ENCODE measurements around the gene RANGAP1.

RANGAP1 gene

DNA sequence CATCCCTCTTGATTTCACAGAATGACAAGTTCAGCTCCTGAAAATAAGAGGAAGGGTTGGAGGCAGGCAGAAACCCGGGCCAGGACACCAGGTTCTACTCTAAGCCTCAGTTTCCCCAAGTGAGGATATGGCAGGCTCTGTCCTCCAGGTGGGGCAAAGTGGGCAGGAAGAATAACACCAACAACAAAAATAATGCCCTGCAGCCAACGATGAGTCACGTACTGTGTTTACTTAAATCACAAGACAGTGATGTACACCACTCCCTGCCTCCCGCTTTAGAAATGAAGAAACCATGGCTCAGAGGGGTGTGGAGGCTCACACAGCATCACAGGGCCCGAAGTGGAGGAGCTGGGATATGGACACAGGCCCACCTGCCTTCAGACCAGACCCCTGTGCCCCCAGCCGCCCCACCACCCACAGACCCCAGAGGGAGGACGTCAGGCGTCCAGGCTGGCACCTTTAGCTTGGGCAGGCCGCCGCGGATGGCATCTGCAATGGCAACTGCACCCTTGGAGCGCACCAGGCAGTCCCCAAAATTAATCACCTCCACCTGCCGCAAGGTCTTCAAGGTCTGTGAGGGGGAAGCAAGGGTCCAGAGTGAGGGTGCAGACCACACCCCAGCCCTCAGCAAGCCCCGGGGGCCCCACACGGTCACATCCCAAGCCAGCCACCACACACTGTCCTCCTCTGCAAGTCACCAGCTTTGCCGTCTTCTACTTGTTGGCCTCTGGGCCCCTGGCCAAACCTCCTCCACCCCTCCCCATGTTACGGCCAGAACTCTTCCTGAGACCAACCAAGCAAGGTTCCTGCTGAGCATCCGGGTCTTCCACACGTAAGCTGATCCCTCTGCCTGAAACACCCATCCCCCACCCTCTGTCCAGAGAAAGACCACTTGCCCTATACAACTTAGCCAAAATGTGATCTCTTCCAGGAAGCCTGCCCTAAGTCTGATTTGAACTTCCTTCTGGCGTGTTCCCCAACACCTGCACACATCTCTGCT, 29.4 kb downstream of the RANGAP1 start:
- no peak for DNase-seq

DNA sequence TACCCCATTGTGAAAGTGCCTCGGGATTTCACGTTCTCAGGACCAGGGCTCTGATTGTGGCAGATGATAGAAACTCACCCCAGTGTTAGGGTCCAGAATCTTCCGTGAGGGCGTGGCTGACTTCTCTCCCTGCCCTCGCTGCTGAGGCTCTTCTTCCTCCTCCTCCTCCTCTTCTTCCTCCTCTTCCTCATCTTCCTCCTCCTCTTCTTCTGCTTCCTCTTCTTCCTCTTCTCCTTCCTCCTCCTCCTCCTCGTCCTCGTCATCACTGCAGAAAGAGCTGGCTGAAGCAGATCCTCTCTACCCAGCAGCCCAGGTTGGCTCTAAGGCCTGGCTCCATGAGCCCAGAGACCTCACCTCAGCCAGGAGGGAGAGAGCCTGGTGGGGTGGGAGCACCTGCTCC, 31.8 kb downstream of the RANGAP1 start:
- no peak for DNase-seq

DNA sequence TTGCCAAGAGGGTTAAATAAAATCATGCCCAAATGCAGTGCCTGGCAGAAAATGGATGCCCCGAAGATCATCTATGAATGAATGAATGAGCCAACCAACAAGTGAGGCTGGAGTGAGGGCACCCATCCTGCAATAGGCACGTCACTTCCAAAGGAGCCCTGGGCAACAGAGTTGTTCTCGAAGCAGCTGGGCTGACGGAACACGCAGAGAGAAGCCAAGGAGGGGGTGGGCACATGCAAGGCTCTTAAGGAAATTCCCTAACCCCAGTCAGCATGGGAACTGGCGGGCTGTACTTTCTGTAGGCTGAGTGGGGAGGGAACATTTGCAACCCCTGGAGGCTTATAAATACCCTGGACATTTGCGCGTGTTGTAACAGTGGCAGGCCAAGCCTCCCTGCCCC, 33.6 kb downstream of the RANGAP1 start:
- DNase-seq: no peak

DNA sequence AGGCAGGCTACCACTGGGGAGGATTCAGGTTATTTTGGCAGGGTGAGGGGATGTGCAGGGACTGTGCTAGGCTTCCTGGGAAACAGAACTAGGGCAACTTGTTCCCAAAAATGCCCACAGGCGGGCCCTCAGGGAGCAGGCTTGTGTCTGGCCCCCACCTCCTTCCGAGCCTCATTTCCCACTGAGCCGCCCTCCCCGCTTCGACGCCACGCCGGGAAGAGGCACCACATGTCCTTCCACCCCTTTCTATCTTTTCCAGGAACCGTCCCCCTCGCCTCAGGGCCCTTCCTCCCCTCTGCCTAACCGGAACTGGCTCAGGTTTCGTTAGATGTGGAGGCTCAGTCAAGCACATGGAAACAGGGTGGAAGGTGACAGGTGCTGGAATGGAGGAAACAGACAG, 35.9 kb downstream of the RANGAP1 start:
- no peak for DNase-seq

DNA sequence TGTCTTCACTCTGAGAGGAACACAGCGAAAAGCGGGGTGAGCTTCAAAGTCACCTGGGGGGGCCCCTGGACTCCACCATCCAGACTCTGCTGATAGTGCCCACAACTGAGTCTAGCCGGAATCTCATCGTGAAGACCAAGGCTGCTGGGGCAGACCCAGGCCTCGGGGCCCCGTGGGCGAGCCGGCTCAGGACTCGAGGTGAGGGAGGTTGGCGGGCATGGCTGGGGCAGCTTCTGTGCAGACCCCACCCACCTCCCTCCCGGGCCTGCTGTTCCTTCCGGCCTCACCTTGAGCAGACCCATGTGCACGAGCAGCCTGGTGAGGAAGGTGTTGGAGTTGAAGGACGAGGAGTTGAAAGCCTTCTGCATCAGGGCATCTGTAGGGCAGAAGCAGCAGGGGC, 36.5 kb downstream of the RANGAP1 start:
- no peak for DNase-seq

DNA sequence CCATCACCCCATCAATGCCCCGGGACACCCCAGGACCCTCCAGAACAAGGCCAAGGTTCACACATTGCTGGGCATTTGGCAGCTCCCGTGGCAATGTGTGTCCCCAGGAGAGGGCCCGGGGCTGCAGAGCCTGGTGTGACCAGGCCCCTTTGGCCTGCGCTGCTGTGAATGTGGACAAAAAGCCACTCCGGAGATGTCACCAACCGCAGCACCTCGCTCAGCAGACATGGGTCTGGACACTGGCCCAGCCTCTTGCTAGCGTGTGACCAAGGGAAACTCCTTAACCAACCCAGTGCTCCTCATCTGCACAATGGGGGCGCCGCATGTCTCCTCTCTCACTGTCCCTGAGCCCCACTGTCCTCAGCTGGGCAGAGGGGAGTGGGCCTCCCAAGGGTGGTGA, 37.2 kb downstream of the RANGAP1 start:
- DNase-seq: no peak

DNA sequence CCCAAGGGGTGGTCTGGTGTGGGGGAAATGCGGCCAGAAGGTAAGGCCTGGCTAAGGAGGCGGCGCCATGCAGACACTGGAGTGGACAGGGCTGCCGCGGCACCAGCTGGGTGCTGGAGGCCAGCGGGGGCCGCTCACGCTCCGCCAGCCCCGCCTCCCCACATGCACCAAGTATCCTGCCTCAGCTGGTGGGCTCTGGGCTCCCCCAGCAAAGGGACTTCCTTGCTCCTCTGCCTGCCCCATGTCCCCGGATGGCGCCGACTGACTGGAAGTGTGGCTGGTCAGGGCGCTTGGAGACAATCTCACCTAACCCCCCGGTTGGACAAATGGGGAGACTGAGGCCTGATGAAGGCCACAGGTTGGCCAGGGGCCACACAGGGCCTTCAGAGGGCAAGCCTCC, 37.7 kb downstream of the RANGAP1 start:
- no peak for DNase-seq

DNA sequence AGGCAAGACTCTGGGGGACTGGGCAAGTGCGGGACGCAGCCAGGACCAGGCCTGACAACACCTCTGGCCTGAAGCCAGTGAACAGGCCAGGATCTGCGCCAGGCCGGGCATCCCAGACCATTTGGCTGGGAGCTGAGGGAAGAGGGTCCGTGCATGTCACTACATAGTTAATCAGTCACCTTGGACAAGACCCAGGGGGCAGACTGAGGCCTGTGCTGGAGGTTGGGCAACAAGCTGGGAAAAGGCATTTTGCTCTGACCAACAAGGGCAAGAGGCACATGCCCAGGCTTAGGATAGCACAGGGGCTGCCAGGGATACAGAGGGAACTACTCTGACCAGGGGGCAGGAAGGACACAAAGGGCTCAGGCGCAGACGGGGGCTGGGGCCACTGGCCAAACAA, 38.3 kb downstream of the RANGAP1 start:
- DNase-seq: no peak

DNA sequence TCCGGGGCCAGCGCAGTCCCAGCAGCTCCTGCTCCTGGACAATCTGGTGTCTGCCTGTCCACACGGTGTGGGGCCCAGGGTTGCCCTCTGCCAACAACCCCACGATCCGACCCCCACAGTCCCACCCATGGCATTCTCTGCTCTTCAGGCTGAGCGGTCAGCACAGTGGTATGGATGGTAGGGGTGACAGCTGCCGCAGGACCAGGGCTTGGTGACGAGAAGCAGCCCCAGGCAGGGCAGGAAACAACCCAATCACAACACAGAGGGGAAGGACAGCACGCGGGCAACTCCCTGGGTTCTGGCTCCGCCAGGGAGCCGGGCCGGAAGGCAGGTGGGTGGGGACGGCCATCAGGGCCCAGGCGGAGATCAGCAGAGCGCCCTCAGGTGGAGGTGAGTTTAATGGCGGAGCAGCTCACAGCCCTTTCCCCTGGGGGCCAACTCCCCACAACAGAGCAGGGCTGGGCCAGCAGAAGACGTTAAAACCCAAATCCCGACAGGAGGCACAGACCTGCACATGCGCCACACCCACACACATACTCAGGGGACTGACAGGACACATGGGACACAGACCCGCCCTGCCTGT, 40.0 kb downstream of the RANGAP1 start:
- no peak for DNase-seq

DNA sequence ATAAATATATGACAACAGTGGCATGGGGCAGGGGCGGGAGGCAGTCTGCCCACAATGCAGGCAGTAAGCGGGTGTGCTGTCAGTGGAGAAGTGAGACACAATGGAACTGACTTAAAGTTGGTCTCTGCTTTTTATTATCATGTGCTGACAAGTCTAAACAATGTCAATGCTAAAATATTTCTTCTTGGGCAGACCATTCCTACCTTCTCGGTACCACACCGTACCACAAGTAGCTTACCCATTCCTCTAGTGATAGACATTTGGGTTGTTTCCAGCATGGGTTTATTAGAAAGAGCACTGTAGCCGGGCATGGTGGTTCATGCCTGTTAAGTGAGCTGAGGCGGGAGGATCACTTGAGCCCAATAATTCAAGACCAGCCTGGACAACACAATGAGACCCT, 42.6 kb downstream of the RANGAP1 start:
- no peak for DNase-seq

DNA sequence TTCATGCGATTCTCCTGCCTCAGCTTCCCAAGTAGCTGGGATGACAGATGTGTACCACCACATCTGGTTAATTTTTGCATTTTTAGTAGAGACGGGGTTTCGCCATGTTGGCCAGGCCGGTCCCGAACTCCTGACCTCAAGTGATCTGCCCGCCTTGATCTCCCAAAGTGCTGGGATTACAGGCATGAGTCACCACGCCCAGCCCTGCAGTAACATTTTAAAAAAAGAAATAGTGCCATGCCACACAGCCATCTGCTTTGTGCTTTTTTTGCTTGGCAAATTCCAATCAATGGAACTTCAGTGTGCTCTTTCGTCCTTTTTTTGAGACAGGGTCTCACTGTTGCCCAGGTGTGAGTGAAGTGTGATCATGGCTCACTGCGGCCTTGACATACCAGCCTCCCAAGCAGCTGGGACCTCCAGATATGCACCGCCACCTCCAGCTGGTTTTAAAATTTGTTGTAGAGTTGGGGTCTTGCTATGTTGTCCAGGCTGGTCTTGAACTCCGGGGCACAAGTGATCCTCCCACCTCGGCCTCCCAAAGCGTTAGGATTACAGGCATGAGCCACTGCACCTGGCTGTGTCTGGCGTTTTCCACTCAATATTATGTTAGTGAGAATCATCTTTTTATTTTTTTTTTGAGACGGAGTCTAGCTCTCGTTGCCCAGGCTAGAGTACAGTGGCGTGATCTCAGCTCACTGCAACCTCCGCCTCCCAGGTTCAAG, 43.4 kb downstream of the RANGAP1 start:
- DNase-seq: no peak

DNA sequence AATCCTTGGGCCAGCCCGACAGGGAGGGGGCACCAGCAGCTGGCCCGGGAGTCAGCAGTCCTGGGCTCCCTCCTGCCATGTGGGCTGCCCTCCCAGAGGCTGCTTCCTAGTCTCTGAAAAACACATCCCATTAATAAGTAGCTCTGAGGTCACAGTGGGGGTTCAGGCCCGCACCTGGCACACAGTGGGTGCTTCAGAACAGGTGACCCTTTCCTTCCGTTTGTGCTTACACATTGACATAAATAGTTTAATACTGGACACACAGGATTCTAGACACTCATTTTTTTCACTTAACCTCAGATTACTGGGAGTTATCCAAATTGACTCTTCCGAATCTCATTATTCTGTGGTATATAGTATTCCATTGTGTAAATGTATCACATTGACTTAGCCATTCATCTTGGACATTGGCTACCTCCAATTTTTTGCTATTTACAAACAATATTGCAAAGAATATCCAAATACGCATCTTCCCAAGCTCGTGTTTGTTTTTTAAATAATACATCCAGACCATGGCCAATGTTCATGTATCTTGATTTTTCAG, 44.8 kb downstream of the RANGAP1 start:
- DNase-seq: no peak

DNA sequence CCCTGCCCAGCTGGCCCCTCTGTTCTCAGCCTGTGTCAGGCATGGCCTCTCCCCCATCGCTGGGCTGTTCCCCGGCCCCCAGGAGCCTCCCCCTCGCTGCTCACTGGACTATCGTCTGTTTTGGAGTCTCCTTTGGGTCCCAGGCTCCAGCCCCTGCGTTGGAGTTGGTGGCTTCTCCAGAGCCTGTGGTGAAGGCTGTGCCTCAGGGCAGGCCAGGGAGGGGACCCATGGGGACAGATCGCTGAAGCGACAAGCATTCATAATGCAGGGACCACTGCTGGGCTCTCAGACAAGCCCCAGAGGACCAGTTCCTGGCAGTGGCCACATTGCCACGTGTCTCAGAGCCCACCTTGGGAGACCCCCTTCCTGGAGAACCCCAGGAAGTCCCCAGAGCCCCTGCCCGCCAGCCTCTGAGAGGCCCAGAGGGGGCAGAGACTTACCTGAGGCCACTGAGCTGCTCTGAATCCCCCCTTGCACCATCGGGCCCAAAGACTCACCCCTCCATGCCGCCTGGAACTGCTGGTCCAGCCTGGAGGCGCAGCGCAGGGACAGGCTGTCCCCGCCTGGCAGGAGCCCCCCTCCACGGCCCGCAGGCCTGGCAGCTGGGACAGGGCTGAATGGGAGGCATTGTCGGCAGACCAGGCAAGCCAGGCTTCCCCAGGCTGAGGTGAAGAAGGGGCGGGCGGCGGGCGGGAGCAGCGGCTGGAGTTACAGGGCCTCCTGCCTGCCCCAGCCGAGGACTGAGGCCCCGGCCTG, 45.4 kb downstream of the RANGAP1 start, which contains the start of gene CHADL:
Gene CHADL (minus strand): TSS at position 555 of the 756 bp plus-strand sequence. CDS start 50 bp downstream, at position 505.
- peak; percentile 10 for DNase-seq

DNA sequence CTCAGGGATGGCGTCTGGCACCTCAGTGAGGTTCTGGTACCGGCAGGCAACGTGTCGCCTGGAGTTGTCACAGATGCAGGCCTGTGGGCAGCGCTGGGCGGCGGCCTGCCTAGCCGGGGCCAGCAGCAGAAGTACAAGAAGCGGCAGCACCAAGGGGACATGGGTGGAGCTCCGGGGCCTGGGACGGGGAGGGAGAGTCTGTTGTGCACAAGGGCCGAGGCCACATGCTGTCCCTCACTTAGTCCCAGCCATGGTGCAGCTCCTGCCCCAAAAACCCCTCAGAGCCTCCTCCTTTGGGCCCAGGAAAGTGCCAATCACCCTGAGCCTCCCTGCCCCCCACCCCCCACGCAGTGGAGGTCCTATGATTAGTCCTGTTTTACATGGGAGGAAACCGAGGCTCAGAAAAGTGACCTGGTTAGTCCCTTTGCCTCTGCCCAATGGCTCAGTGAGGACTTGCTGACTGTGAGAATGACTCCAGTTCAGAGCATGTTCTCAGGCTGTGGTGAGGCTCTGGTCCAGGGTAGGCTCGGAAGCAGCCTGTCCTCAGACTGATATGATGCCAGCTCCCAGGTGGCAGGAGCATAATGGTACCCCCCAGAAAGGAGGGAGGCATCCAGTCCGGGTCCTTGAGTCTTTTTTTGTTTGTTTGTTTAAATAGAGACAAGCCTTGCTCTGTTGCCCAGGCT, 46.4 kb downstream of the RANGAP1 start:
- DNase-seq: no peak

DNA sequence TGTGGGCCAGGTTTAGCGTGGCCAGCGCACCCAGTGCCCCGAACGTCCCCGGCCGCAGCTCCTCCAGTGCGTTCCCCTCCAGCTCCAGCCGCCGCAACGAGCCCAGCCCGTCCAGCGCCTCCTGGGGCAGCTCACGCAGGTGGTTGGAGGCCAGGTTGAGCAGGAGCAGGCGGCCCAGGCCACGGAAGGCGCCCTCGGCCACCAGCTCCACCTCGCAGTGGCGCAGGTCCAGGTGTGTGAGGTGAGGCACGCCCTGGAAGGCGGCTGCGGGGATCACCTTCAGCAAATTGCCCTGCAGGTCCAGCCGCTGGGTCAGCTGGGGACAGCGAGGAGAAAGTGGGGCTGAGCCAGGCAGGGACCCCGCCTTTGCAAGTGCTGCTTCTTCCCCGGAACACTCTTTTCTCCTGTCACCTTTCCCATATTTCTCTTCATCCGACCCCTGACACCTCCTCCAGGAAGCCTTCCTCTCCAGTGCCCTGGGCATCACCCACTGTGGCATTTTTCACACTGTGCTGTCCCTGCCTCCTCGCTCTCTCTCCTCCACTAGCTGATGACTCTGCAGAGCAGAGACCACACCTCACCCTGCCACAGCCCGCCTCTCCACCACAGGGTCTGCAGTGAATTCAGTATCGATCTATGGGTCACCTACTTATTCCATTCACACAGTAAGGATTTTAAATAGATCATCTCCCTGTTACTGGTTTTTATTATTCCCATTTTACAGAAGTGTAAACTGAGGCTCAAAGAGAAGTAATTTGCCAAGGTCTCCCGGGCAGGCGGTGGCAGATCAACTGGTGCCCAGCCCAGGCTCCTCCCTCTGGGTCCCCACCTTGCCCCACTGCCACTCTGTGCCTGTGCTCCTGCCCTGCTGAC, 47.2 kb downstream of the RANGAP1 start:
- no peak for DNase-seq

DNA sequence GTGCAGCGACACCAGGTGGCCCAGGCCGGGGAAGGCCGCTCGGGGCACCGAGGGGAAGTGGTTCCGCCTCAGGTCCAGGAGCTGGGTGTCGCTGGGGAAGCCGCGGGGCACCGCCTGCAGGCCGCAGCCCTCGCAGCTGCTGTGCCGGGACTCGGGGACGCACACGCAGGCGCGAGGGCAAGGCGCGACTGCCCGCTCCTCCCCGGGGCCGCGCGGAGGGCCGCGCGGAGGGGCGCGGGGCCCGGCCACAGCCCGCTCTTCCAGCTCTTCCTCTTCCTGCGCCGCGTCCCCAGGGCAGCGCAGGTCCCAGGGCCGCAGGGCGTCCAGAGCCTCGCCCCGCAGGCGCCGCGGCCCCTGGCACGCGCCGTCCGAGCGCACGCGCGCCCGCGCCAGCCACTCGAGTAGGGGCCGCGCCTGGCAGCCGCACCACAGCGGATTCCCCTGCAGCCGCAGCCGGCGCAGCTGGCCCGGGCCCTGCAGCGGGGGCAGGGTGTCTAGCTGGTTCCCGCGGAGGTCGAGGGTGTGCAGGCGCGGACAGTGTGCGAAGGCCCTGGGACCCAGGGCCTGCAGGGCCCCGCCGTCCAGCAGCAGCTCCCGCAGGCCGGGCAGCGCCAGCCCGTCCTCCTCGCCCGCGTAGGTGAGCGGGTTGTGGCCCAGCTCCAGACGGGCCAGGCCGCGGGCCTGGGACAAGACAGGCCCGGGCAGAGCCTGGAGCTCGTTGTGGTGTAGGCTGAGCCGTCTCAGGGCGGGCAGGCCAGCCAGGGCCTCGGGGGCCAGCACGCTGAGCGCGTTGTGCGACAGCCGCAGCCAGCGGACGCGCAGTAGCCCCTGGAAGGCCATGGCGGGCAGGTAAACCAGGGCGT, 48.0 kb downstream of the RANGAP1 start:
- peak; percentile 57 for DNase-seq

DNA sequence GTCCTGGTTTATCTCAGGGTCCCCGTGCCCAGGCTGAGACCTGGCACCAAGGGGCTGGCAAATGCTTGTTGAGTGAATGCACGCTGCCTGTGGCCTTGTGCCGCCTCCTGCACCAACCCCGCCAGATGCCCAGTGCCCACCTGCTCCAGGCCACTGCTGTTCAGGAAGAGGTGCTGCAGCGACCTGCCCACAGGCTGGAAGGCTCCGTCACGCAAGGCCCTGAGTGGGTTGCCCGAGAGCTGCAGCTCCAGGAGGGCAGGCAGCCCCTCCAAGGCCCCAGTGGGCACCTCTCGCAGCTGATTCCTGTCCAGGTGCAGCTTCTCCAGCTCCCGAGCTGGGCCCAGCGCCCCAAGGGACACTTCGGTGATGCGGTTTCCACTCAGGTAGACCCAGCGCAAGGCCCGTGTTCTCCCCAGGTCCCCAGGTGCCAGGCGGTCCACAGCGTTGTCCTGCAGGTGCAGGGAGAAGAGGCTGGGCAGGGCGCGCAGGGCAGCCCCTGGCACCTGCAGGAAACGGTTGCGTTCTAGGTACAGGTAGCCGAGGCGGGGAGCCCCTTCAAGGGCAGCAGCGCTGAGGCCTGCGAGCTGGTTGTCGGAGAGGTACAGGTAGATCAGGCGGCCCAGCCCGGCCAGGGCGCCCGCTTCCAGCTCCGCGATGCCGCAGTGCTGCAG, 48.8 kb downstream of the RANGAP1 start:
- no peak for DNase-seq

DNA sequence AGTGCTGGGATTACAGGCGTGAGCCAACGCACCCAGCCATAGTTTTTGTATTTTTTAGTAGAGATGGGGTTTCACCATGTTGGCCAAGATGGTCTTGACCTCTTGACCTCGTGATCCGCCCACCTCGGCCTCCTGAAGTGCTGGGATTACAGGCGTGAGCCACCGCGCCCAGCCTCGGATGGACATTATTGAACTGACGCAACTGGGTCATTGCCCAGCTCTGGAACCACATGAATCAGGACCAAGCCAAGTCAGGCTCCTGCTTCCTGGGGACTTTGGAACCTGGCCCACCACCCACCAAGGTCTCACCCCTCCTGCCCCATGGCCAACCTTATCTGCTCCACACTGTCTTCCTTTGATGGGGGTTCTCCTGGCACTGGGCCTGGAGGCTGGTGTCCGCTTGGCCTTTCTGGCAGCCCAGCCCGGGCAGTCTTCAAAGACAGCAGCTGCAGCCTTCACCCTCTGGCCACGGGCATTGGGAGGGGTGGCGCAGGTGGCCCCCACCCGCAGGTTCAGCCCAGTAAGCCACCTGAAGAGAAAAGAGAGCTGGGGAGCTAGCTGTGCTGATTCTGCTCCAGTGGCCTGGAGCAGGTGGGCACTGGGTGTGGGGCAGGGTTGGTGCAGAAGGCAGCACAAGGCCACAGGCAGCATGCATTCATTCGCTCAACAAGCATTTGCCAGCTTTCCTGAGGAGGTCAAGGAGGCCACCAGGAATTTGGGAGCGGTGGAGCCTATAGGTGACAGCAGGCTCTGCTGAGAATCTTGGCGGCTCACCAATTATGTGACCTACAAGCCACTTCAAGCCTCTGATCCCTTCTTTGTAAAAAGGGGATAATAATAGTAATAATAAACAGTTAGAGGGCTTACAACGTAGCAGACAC, 50.9 kb downstream of the RANGAP1 start:
- no peak for DNase-seq

Data from NCI-H345 (cell line).